A549 (cell line): ENCODE results near the gene HLA-DQA1. TPM values are rescaled to one million over a fixed set of nuclear protein-coding genes. Genes with fewer than 3 reads are reported as not detected.

Experiments
- ATAC-seq, 2 experiments: fragments of 200-7000 bp in 1 of 2; fragments of >200 bp in 1 of 2; cut with Nextera tagmentation in 1 of 2; cut with Tn5 transposase in 1 of 2; 3 replicates each; pipeline versions ENCODE4 v1.8.0 to v1.9.1; 2018 to 2020; ENCODE audit warnings: mild to moderate bottlenecking in 1 of 2, moderate library complexity in 1 of 2
- CTCF ChIA-PET: fragments of 300-600 bp; sonication (Branson Sonifier 250); formaldehyde crosslinking; extraction: SDS; loops from one replicate; lab custom pipeline; 2021; ENCODE audit warnings: antibody characterized with exemption, inconsistent platforms; lab: Yijun Ruan, JAX
- POLR2A ChIA-PET: fragments of 350-600 bp; formaldehyde crosslinking; extraction: SDS; loops from one replicate; lab custom pipeline; 2021; ENCODE audit warnings: antibody characterized with exemption, inconsistent platforms; lab: Yijun Ruan, JAX
- DNase-seq, 2 experiments: peaks; one replicate each; pipeline versions ENCODE4 v3.0.0 to v3.0.0-alpha.2; 2011 to 2016; ENCODE audit warnings: low read depth in 1 of 2, low spot score in 1 of 2
- FAIRE-seq: peaks from 2 replicates; lab custom pipeline; 2011; peaks lifted over from hg19 to GRCh38; lab: Jason Lieb, UNC
- H3K27ac ChIP-seq, 2 experiments: fragments of >200 bp; sonication (Bioruptor Twin); formaldehyde crosslinking; 3 replicates each; pipeline ENCODE4 v1.5.1; 2016 to 2017
- H3K4me1 ChIP-seq: fragments of >200 bp; sonication (Bioruptor Twin); formaldehyde crosslinking; 3 replicates; pipeline ENCODE4 v1.6.1; 2016
- H3K4me2 ChIP-seq: fragments of >200 bp; sonication (Bioruptor Twin); formaldehyde crosslinking; 3 replicates; pipeline ENCODE4 v1.6.1; 2016
- H3K4me3 ChIP-seq: fragments of >200 bp; sonication (Bioruptor Twin); formaldehyde crosslinking; 3 replicates; pipeline ENCODE4 v1.5.1; 2016
- H3K9me3 ChIP-seq: fragments of >200 bp; sonication (Bioruptor Twin); formaldehyde crosslinking; 3 replicates; pipeline ENCODE4 v1.6.1; 2016
- CBX8 ChIP-seq: fragments of 200-600 bp; sonication (generic); IDR thresholded peaks from 2 replicates; pipeline ENCODE4 v1.6.1; 2016
- CEBPB ChIP-seq, 2 experiments: fragments of >200 bp in 1 of 2; sonication (Bioruptor Twin) in 1 of 2; formaldehyde crosslinking in 1 of 2; IDR thresholded peaks; 2 replicates each; pipeline ENCODE4 v1.6.1; 2012 to 2016
- E2F6 ChIP-seq: IDR thresholded peaks from 2 replicates; pipeline ENCODE4 v1.6.1; 2012; ENCODE audit warnings: low read depth, borderline replicate concordance
- EHF ChIP-seq: fragments of 250-450 bp; sonication (Bioruptor Pico); IDR thresholded peaks from 2 replicates; pipeline ENCODE4 v1.5.0; 2020; ENCODE audit warnings: mild to moderate bottlenecking
- EHMT2 ChIP-seq: fragments of 200-600 bp; sonication (generic); IDR thresholded peaks from 2 replicates; pipeline ENCODE4 v1.6.1; 2016; ENCODE audit warnings: antibody characterized with exemption, low read depth, mild to moderate bottlenecking, moderate library complexity
- ELK1 ChIP-seq: fragments of 150-350 bp; IDR thresholded peaks from 2 replicates; pipeline ENCODE4 v1.6.1; 2014; ENCODE audit warnings: low read depth, mild to moderate bottlenecking, low read length
- ESRRA ChIP-seq: fragments of 150-350 bp; IDR thresholded peaks from 2 replicates; pipeline ENCODE4 v1.6.1; 2014; ENCODE audit warnings: mild to moderate bottlenecking, low read length, borderline replicate concordance
- HEYL ChIP-seq: fragments of 250-450 bp; sonication (Bioruptor Pico); IDR thresholded peaks from 2 replicates; pipeline ENCODE4 v1.8.0; 2021; ENCODE audit warnings: mild to moderate bottlenecking, moderate library complexity
- HMGXB4 ChIP-seq: fragments of 250-450 bp; sonication (Bioruptor Pico); IDR thresholded peaks from 2 replicates; pipeline ENCODE4 v1.5.0; 2021; ENCODE audit warnings: mild to moderate bottlenecking, moderate library complexity, borderline replicate concordance
- HOXA7 ChIP-seq: fragments of 250-450 bp; sonication (Bioruptor Pico); IDR thresholded peaks from 2 replicates; pipeline ENCODE4 v1.5.0; 2020; ENCODE audit warnings: mild to moderate bottlenecking, moderate library complexity
- HOXB5 ChIP-seq: fragments of 250-450 bp; sonication (Bioruptor Pico); IDR thresholded peaks from 2 replicates; pipeline ENCODE4 v1.5.0; 2020; ENCODE audit warnings: mild to moderate bottlenecking, moderate library complexity
- MAX ChIP-seq: IDR thresholded peaks from 2 replicates; pipeline ENCODE4 v1.6.1; 2012
- MAZ ChIP-seq: fragments of 150-350 bp; IDR thresholded peaks from 2 replicates; pipeline ENCODE4 v1.6.1; 2014; ENCODE audit warnings: antibody characterized with exemption, low read depth, low read length, borderline replicate concordance
- MYC ChIP-seq: IDR thresholded peaks from 2 replicates; pipeline ENCODE4 v1.6.1; 2012; ENCODE audit warnings: mild to moderate bottlenecking, inconsistent platforms, low read length, improper control_type of control experiment, borderline replicate concordance
- PBX3 ChIP-seq: IDR thresholded peaks from 2 replicates; pipeline ENCODE4 v1.6.1; 2012
- RNF2 ChIP-seq: fragments of 200-600 bp; sonication (generic); IDR thresholded peaks from 2 replicates; pipeline ENCODE4 v1.6.1; 2016; ENCODE audit warnings: low read depth, mild to moderate bottlenecking, antibody characterized with exemption, moderate library complexity, borderline replicate concordance
- USF2 ChIP-seq: fragments of 450-650 bp; IDR thresholded peaks from 2 replicates; pipeline ENCODE4 v1.6.1; 2014; ENCODE audit warnings: antibody characterized with exemption
- ZC3H11A ChIP-seq: fragments of 450-650 bp; IDR thresholded peaks from 2 replicates; pipeline ENCODE4 v1.6.1; 2014; ENCODE audit warnings: antibody characterized with exemption, mild to moderate bottlenecking
- ZNF302 ChIP-seq: fragments of 250-450 bp; sonication (Bioruptor Pico); IDR thresholded peaks from 2 replicates; pipeline ENCODE4 v1.9.0; 2021; ENCODE audit warnings: inconsistent platforms, mild to moderate bottlenecking, moderate library complexity
- WGBS: methylation state at CpG from one replicate; pipeline ENCODE4 v1.1.6; 2017; ENCODE audit errors: missing lambda C conversion rate; 5-methylcytosine and 5-hydroxymethylcytosine counted together
- polyA plus RNA-seq, 4 experiments: library from polyadenylated mRNA; depleted of rRNA in 3 of 4; stranded (reverse); fragments of >200 nt; fragmentation: RNase III in 1 of 4; extraction: RNeasy Plus Mini Kit Qiagen cat#74134 plus additional on column Dnase treatment in 1 of 4; gene quantifications; 2 replicates in 3 of 4; 3 replicates in 1 of 4; pipeline ENCODE4 v1.2.3, GENCODE V29; 2011 to 2017

Gene HLA-DQA1
- polyA plus RNA-seq, 2 of the 4 experiments (the other 2 are of a cell fraction) = not detected

GRCh38 chr6:32623693-32624092, 13.5 kb upstream of the HLA-DQA1 start:
- Histone ChIP-seq H3K27ac (no peak overlapping the region), H3K9me3 (no peaks in the 10 kb centered on the region)
- POLR2A ChIA-PET = no interaction called here
- no peak for FAIRE-seq
- TF ChIP-seq PBX3 (no peak), USF2 (no peak), ESRRA (no peak), HOXA7 (CRISPR knock-in tag) (no peak), MAX (no peak), ZNF302 (CRISPR knock-in tag) (no peak), MYC (no peak), HEYL (CRISPR knock-in tag) (no peak)
- TF ChIP-seq, all 56 proteins: peak for 0
- CTCF ChIA-PET = no interaction called here
- no peak for ATAC-seq
- Histone ChIP-seq H3K4me2 (no peak overlapping the region), H3K4me1 (no peaks in the 10 kb centered on the region), H3K4me3 (no peak overlapping the region)
- no peak for DNase-seq

- no peak for ATAC-seq
- Histone ChIP-seq H3K27ac (no peak overlapping the region), H3K4me1 (no peaks in the 10 kb centered on the region)
- TF ChIP-seq E2F6 (no peak), EHF (CRISPR knock-in tag) (no peak), EHMT2 (no peak), MAZ (no peak), ESRRA (no peak), ZC3H11A (no peak), ELK1 (no peak), HOXB5 (CRISPR knock-in tag) (no peak), HMGXB4 (no peak), CEBPB (IDR thresholded peaks at IDR 0.05) (no peak), HEYL (CRISPR knock-in tag) (no peak), RNF2 (no peak), CBX8 (no peak)
- TF ChIP-seq, all 56 proteins: peak for 0
- 3% methylated on average over 2 of the region's 3 CpGs for WGBS
- FAIRE-seq = no peak
- CTCF ChIA-PET = no interaction called here
- POLR2A ChIA-PET = no interaction called here
- Histone ChIP-seq H3K4me2 (no peak overlapping the region), H3K4me3 (no peak overlapping the region), H3K9me3 (no peaks in the 10 kb centered on the region)
- DNase-seq = no peak
Observed at GRCh38 chr6:32624565-32624964, 12.6 kb upstream of the HLA-DQA1 start.
